HEK293 (cell line): ENCODE measurements around the gene ATP8A2.

Experiments
- CTCF ChIA-PET: fragments of 350-600 bp; formaldehyde crosslinking; extraction: SDS; loops from one replicate; lab custom pipeline; 2021; ENCODE audit warnings: antibody characterized with exemption; lab: Yijun Ruan, JAX
- POLR2A ChIA-PET: fragments of 300-600 bp; formaldehyde crosslinking; extraction: SDS; loops from one replicate; lab custom pipeline; 2020; ENCODE audit warnings: antibody characterized with exemption, inconsistent platforms; lab: Yijun Ruan, JAX
- H3K27ac ChIP-seq: fragments of 200-500 bp; sonication (Bioruptor generic); 2 replicates; pipeline ENCODE4 v1.5.1; 2014; ENCODE audit warnings: low read depth, low read length, control low read depth, inconsistent platforms; ENCODE audit errors: extremely low read depth
- H3K36me3 ChIP-seq, 2 experiments: fragments of 200-500 bp in 1 of 2; sonication (Bioruptor generic) in 1 of 2; 1 replicate in 1 of 2; 2 replicates in 1 of 2; pipeline ENCODE4 v1.5.1; 2014 to 2017; ENCODE audit warnings: inconsistent platforms in 2 of 2, low read length in 2 of 2; ENCODE audit not compliant: control insufficient read depth in 2 of 2, insufficient read depth in 1 of 2
- H3K4me1 ChIP-seq: fragments of 200-500 bp; sonication (Bioruptor generic); 2 replicates; pipeline ENCODE4 v1.5.1; 2014; ENCODE audit warnings: mild to moderate bottlenecking, low read length, inconsistent platforms; ENCODE audit not compliant: control insufficient read depth, insufficient read depth
- H3K4me3 ChIP-seq: 2 replicates; pipeline ENCODE4 v1.5.1; 2011; ENCODE audit warnings: low read depth, mild to moderate bottlenecking, control low read depth, low read length, moderate library complexity
- H3K9me3 ChIP-seq: fragments of 200-500 bp; sonication (Bioruptor generic); 2 replicates; pipeline ENCODE4 v1.5.1; 2014; ENCODE audit warnings: low read depth, low read length, inconsistent platforms; ENCODE audit not compliant: control insufficient read depth, insufficient read depth
- HOXA7 ChIP-seq: sonication (generic); formaldehyde crosslinking; IDR thresholded peaks from 2 replicates; pipeline ENCODE4 v1.8.1; 2022; ENCODE audit warnings: missing genetic modification reagents, borderline replicate concordance
- MEIS1 ChIP-seq: sonication (generic); formaldehyde crosslinking; IDR thresholded peaks from 2 replicates; pipeline ENCODE4 v1.8.1; 2022; ENCODE audit warnings: missing genetic modification reagents, mild to moderate bottlenecking, borderline replicate concordance
- OSR2 ChIP-seq: fragments of 450-650 bp; formaldehyde crosslinking; IDR thresholded peaks from 2 replicates; pipeline ENCODE4 v1.5.1; 2016; ENCODE audit warnings: missing biosample characterization, missing genetic modification characterization
- OVOL3 ChIP-seq: fragments of 450-650 bp; formaldehyde crosslinking; IDR thresholded peaks from 2 replicates; pipeline ENCODE4 v1.5.1; 2016; ENCODE audit warnings: missing biosample characterization, missing genetic modification characterization
- PRDM4 ChIP-seq: fragments of 450-650 bp; formaldehyde crosslinking; IDR thresholded peaks from 2 replicates; pipeline ENCODE4 v1.5.1; 2017; ENCODE audit warnings: missing biosample characterization, missing genetic modification characterization
- SALL2 ChIP-seq: fragments of 450-650 bp; formaldehyde crosslinking; IDR thresholded peaks from 2 replicates; pipeline ENCODE4 v1.5.0; 2017; ENCODE audit warnings: missing biosample characterization, mild to moderate bottlenecking, missing genetic modification characterization, borderline replicate concordance
- SP3 ChIP-seq: fragments of 450-650 bp; formaldehyde crosslinking; IDR thresholded peaks from 2 replicates; pipeline ENCODE4 v1.5.1; 2016; ENCODE audit warnings: missing biosample characterization, missing genetic modification characterization
- WT1 ChIP-seq: fragments of 450-650 bp; formaldehyde crosslinking; IDR thresholded peaks from 2 replicates; pipeline ENCODE4 v1.5.1; 2016; ENCODE audit warnings: missing biosample characterization, missing genetic modification characterization
- ZBTB8A ChIP-seq: fragments of 450-650 bp; formaldehyde crosslinking; IDR thresholded peaks from 2 replicates; pipeline ENCODE4 v1.5.1; 2016; ENCODE audit warnings: missing biosample characterization, missing genetic modification characterization
- ZNF10 ChIP-seq: fragments of 450-650 bp; formaldehyde crosslinking; IDR thresholded peaks from 2 replicates; pipeline ENCODE4 v1.5.1; 2017; ENCODE audit warnings: missing biosample characterization, missing genetic modification characterization
- ZNF2 ChIP-seq: fragments of 450-650 bp; formaldehyde crosslinking; IDR thresholded peaks from 2 replicates; pipeline ENCODE4 v1.5.1; 2016; ENCODE audit warnings: missing biosample characterization, missing genetic modification characterization
- ZNF48 ChIP-seq: fragments of 450-650 bp; formaldehyde crosslinking; IDR thresholded peaks from 2 replicates; pipeline ENCODE4 v1.5.1; 2016; ENCODE audit warnings: missing biosample characterization, missing genetic modification characterization
- ZNF521 ChIP-seq: fragments of 450-650 bp; formaldehyde crosslinking; IDR thresholded peaks from 2 replicates; pipeline ENCODE4 v1.5.1; 2017; ENCODE audit warnings: missing biosample characterization, mild to moderate bottlenecking, missing genetic modification characterization
- ZNF596 ChIP-seq: fragments of 450-650 bp; IDR thresholded peaks from 2 replicates; pipeline ENCODE4 v1.5.0; 2018; ENCODE audit warnings: missing biosample characterization, mild to moderate bottlenecking, missing genetic modification characterization, moderate library complexity
- ZNF600 ChIP-seq: fragments of 450-650 bp; formaldehyde crosslinking; IDR thresholded peaks from 2 replicates; pipeline ENCODE4 v1.5.1; 2016; ENCODE audit warnings: missing biosample characterization, missing genetic modification characterization
- ZNF610 ChIP-seq: fragments of 450-650 bp; formaldehyde crosslinking; IDR thresholded peaks from 2 replicates; pipeline ENCODE4 v1.5.1; 2016; ENCODE audit warnings: missing biosample characterization, missing genetic modification characterization, borderline replicate concordance
- ZNF623 ChIP-seq: fragments of 450-650 bp; formaldehyde crosslinking; IDR thresholded peaks from 2 replicates; pipeline ENCODE4 v1.5.1; 2016; ENCODE audit warnings: missing biosample characterization, missing genetic modification characterization
- ZNF626 ChIP-seq: fragments of 450-650 bp; sonication (Bioruptor Pico); formaldehyde crosslinking; IDR thresholded peaks from 2 replicates; pipeline ENCODE4 v1.5.1; 2018; ENCODE audit warnings: missing biosample characterization, missing genetic modification characterization, inconsistent platforms
- ZNF701 ChIP-seq: fragments of 450-650 bp; formaldehyde crosslinking; IDR thresholded peaks from 2 replicates; pipeline ENCODE4 v1.5.1; 2016; ENCODE audit warnings: missing biosample characterization, missing genetic modification characterization
- ZNF837 ChIP-seq: fragments of 450-650 bp; formaldehyde crosslinking; IDR thresholded peaks from 2 replicates; pipeline ENCODE4 v1.5.1; 2016; ENCODE audit warnings: missing biosample characterization, missing genetic modification characterization
- TF ChIP-seq, protein P1 (sequence below): fragments of 450-650 bp; formaldehyde crosslinking; IDR thresholded peaks from 2 replicates; pipeline ENCODE4 v1.5.1; 2017; ENCODE audit warnings: missing biosample characterization, missing genetic modification characterization
- TF ChIP-seq, protein P2 (sequence below): fragments of 450-650 bp; formaldehyde crosslinking; IDR thresholded peaks from 2 replicates; pipeline ENCODE4 v1.5.1; 2016; ENCODE audit warnings: missing biosample characterization, missing genetic modification characterization
- TF ChIP-seq, protein P3 (sequence below): fragments of 450-650 bp; formaldehyde crosslinking; IDR thresholded peaks from 2 replicates; pipeline ENCODE4 v1.5.1; 2016; ENCODE audit warnings: missing biosample characterization, missing genetic modification characterization
- TF ChIP-seq, protein P4 (sequence below): fragments of 450-650 bp; formaldehyde crosslinking; IDR thresholded peaks from 2 replicates; pipeline ENCODE4 v1.5.1; 2017; ENCODE audit warnings: missing biosample characterization, missing genetic modification characterization

ATP8A2 gene

GRCh38 chr13:25872481-25873241, 500.9 kb downstream of the ATP8A2 start:
- TF ChIP-seq HOXA7 (no peak), SALL2 (tag by site-specific recombination) (no peak), MEIS1 (CRISPR knock-in tag) (no peak), PRDM4 (tag by site-specific recombination) (no peak), ZNF521 (tag by site-specific recombination) (no peak), ZNF837 (tag by site-specific recombination) (no peak), ZNF626 (tag by site-specific recombination) (no peak), ZNF600 (tag by site-specific recombination) (no peak), ZNF623 (tag by site-specific recombination) (no peak), ZBTB8A (tag by site-specific recombination) (no peak), ZNF48 (tag by site-specific recombination) (no peak), SP3 (no peak), ZNF596 (tag by site-specific recombination) (no peak), ZNF701 (tag by site-specific recombination) (no peak)
- TF ChIP-seq, protein P1, sequence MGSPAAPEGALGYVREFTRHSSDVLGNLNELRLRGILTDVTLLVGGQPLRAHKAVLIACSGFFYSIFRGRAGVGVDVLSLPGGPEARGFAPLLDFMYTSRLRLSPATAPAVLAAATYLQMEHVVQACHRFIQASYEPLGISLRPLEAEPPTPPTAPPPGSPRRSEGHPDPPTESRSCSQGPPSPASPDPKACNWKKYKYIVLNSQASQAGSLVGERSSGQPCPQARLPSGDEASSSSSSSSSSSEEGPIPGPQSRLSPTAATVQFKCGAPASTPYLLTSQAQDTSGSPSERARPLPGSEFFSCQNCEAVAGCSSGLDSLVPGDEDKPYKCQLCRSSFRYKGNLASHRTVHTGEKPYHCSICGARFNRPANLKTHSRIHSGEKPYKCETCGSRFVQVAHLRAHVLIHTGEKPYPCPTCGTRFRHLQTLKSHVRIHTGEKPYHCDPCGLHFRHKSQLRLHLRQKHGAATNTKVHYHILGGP (tag by site-specific recombination), result no peak
- TF ChIP-seq, protein P2, sequence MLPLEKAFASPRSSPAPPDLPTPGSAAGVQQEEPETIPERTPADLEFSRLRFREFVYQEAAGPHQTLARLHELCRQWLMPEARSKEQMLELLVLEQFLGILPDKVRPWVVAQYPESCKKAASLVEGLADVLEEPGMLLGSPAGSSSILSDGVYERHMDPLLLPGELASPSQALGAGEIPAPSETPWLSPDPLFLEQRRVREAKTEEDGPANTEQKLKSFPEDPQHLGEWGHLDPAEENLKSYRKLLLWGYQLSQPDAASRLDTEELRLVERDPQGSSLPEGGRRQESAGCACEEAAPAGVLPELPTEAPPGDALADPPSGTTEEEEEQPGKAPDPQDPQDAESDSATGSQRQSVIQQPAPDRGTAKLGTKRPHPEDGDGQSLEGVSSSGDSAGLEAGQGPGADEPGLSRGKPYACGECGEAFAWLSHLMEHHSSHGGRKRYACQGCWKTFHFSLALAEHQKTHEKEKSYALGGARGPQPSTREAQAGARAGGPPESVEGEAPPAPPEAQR (tag by site-specific recombination), result no peak
- TF ChIP-seq, protein P3, sequence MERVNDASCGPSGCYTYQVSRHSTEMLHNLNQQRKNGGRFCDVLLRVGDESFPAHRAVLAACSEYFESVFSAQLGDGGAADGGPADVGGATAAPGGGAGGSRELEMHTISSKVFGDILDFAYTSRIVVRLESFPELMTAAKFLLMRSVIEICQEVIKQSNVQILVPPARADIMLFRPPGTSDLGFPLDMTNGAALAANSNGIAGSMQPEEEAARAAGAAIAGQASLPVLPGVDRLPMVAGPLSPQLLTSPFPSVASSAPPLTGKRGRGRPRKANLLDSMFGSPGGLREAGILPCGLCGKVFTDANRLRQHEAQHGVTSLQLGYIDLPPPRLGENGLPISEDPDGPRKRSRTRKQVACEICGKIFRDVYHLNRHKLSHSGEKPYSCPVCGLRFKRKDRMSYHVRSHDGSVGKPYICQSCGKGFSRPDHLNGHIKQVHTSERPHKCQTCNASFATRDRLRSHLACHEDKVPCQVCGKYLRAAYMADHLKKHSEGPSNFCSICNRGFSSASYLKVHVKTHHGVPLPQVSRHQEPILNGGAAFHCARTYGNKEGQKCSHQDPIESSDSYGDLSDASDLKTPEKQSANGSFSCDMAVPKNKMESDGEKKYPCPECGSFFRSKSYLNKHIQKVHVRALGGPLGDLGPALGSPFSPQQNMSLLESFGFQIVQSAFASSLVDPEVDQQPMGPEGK, result no peak
- H3K36me3 ChIP-seq, result no peaks in the 10 kb centered on the region
- H3K27ac ChIP-seq, result no peak overlapping the region
- CTCF ChIA-PET, result no interaction called here
- POLR2A ChIA-PET, result no interaction called here
- H3K4me3 ChIP-seq, result no peak overlapping the region
- no peaks in the 10 kb centered on the region for H3K4me1 ChIP-seq
- H3K9me3 ChIP-seq, result no peaks in the 10 kb centered on the region

GRCh38 chr13:25873242-25873612, 501.5 kb downstream of the ATP8A2 start:
- Histone ChIP-seq H3K4me3 (no peak overlapping the region), H3K9me3 (no peaks in the 10 kb centered on the region), H3K27ac (no peak overlapping the region), H3K36me3 (no peaks in the 10 kb centered on the region), H3K4me1 (no peaks in the 10 kb centered on the region)
- ChIA-PET CTCF (no interaction called here), POLR2A (no interaction called here)
- no peak for TF ChIP-seq OSR2
- no peak for TF ChIP-seq PRDM4 (tag by site-specific recombination)
- TF ChIP-seq ZNF2 (tag by site-specific recombination), result no peak
- no peak for TF ChIP-seq OVOL3 (tag by site-specific recombination)
- TF ChIP-seq ZNF10 (tag by site-specific recombination), result no peak
- TF ChIP-seq, protein P4, sequence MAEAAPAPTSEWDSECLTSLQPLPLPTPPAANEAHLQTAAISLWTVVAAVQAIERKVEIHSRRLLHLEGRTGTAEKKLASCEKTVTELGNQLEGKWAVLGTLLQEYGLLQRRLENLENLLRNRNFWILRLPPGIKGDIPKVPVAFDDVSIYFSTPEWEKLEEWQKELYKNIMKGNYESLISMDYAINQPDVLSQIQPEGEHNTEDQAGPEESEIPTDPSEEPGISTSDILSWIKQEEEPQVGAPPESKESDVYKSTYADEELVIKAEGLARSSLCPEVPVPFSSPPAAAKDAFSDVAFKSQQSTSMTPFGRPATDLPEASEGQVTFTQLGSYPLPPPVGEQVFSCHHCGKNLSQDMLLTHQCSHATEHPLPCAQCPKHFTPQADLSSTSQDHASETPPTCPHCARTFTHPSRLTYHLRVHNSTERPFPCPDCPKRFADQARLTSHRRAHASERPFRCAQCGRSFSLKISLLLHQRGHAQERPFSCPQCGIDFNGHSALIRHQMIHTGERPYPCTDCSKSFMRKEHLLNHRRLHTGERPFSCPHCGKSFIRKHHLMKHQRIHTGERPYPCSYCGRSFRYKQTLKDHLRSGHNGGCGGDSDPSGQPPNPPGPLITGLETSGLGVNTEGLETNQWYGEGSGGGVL (tag by site-specific recombination), result no peak
- TF ChIP-seq WT1 (tag by site-specific recombination), result no peak
- TF ChIP-seq ZNF610 (tag by site-specific recombination), result no peak
